ENCODE results near the gene MPP7. TPM values are rescaled to one million over a fixed set of nuclear protein-coding genes. Genes with fewer than 3 reads are reported as not detected.
"Not testable (repeated sequence)": the region's sequence is repeated elsewhere in the genome, so short reads cannot be mapped to it uniquely, and the experiment has no call there.

Gene MPP7
- 10 to 100 TPM in 2 of 3 donors, 1 to 10 TPM in 1; 2.9 to 20.3 (median 18.0) TPM for total RNA-seq

- H3K4me3 ChIP-seq, result peak within 1 kb of the TSS; percentile 65 to 90 (median 81)
- H3K36me3 ChIP-seq, result no peaks in the 10 kb centered on the region
- H3K9me3 ChIP-seq, result no peaks in the 10 kb centered on the region
- intact Hi-C loops (cut with DNase I; ENCODE audit: low total_unique reads), result no loop called here
- H3K27ac ChIP-seq, result peak within 1 kb of the TSS; percentile 87 to 90
- no peaks in the 10 kb centered on the region for H3K27me3 ChIP-seq
- no peaks in the 10 kb centered on the region for H3K4me1 ChIP-seq
- TF ChIP-seq CTCF (IDR thresholded peaks at IDR 0.05), result peak in 2 of 3 donors; percentile 36 to 55
- TF ChIP-seq POLR2A (IDR thresholded peaks at IDR 0.05), result no peak
- peak in 2 of 3 donors; percentile 8 to 37 for TF ChIP-seq POLR2AphosphoS5 (IDR thresholded peaks at IDR 0.05)
- DNase-seq (ENCODE audit: low spot score in 2 of 2), result peak; percentile 94 to 98
These were observed at the start of gene MPP7 for GRCh38 chr10:28302638-28303488. TSS of gene MPP7 (minus strand) at chr10:28303064. CDS start at chr10:28238604, 64,460 bp downstream.

GRCh38 chr10:28349892-28350291 lies 47.0 kb upstream of the MPP7 start:
- intact Hi-C loops (cut with DNase I; ENCODE audit: low total_unique reads), result no loop called here
- no peaks in the 10 kb centered on the region for H3K27me3 ChIP-seq
- H3K27ac ChIP-seq, result no peak overlapping the region
- H3K9me3 ChIP-seq, result peaks cover 0 to 17% of the 10 kb centered on the region in 2 donors
- no peaks in the 10 kb centered on the region for H3K36me3 ChIP-seq
- no peak overlapping the region for H3K4me3 ChIP-seq
- no peak for DNase-seq (ENCODE audit: low spot score in 2 of 2)
- TF ChIP-seq POLR2A (IDR thresholded peaks at IDR 0.05) (no peak), CTCF (IDR thresholded peaks at IDR 0.05) (no peak), POLR2AphosphoS5 (IDR thresholded peaks at IDR 0.05) (no peak)
- no peaks in the 10 kb centered on the region for H3K4me1 ChIP-seq

- intact Hi-C loops (cut with DNase I; ENCODE audit: low total_unique reads), result no loop called here
- H3K27ac ChIP-seq, result no peak overlapping the region
- H3K4me3 ChIP-seq, result no peak overlapping the region
- TF ChIP-seq CTCF (IDR thresholded peaks at IDR 0.05) (no peak), POLR2A (IDR thresholded peaks at IDR 0.05) (no peak), POLR2AphosphoS5 (IDR thresholded peaks at IDR 0.05) (no peak)
- peaks cover 0 to 17% of the 10 kb centered on the region in 2 donors for H3K9me3 ChIP-seq
- H3K36me3 ChIP-seq, result no peaks in the 10 kb centered on the region
- DNase-seq (ENCODE audit: low spot score in 2 of 2), result no peak
- no peaks in the 10 kb centered on the region for H3K4me1 ChIP-seq
- H3K27me3 ChIP-seq, result no peaks in the 10 kb centered on the region
These were observed 41.4 kb upstream of the MPP7 start for GRCh38 chr10:28343987-28344895.

GRCh38 chr10:28343252-28343651 lies 40.4 kb upstream of the MPP7 start:
- peaks cover 0 to 17% of the 10 kb centered on the region in 2 donors for H3K9me3 ChIP-seq
- intact Hi-C loops (cut with DNase I; ENCODE audit: low total_unique reads), result no loop called here
- H3K27me3 ChIP-seq, result no peaks in the 10 kb centered on the region
- H3K4me3 ChIP-seq, result no peak overlapping the region
- H3K36me3 ChIP-seq, result no peaks in the 10 kb centered on the region
- no peak for DNase-seq (ENCODE audit: low spot score in 2 of 2)
- TF ChIP-seq CTCF (IDR thresholded peaks at IDR 0.05), result no peak
- TF ChIP-seq POLR2AphosphoS5 (IDR thresholded peaks at IDR 0.05), result no peak
- TF ChIP-seq POLR2A (IDR thresholded peaks at IDR 0.05), result no peak
- H3K4me1 ChIP-seq, result no peaks in the 10 kb centered on the region
- H3K27ac ChIP-seq, result no peak overlapping the region

- H3K36me3 ChIP-seq; H3K27me3 ChIP-seq; H3K9me3 ChIP-seq; H3K4me1 ChIP-seq; H3K27ac ChIP-seq; DNase-seq (ENCODE audit: low spot score in 2 of 2); H3K4me3 ChIP-seq; intact Hi-C loops (cut with DNase I; ENCODE audit: low total_unique reads): not testable (repeated sequence)
These were observed 38.8 kb upstream of the MPP7 start for GRCh38 chr10:28341679-28342078.

Data from breast epithelium (tissue), 4 donors.